ENCODE data around the gene SGIP1. TPM values are rescaled to one million over a fixed set of nuclear protein-coding genes. Genes with fewer than 3 reads are reported as not detected.
A peak's percentile ranks its signal among the peaks of the same experiment; 100 is the strongest.

SGIP1 gene
- total RNA-seq, 1 donor from 2014 or later, result 31.8 TPM

- peak overlapping the region; percentile 89 for H3K27ac Mint-ChIP-seq (ENCODE audit: unreplicated experiment)
- DNase-seq (ENCODE audit: low spot score), result no peak
- H3K27me3 Mint-ChIP-seq (ENCODE audit: low read depth), result no peaks in the 10 kb centered on the region
- H3K4me3 Mint-ChIP-seq (ENCODE audit: unreplicated experiment), result no peak overlapping the region
- H3K4me1 Mint-ChIP-seq (ENCODE audit: low read depth), result peaks cover 61% of the 10 kb centered on the region
- no peak for TF ChIP-seq CTCF (IDR thresholded peaks at IDR 0.05)
- peaks cover 6% of the 10 kb centered on the region for H3K36me3 Mint-ChIP-seq (ENCODE audit: low read depth)
- H3K9me3 Mint-ChIP-seq (ENCODE audit: low read depth), result peaks cover 3% of the 10 kb centered on the region
Measured at GRCh38 chr1:66598670-66599069, 64.7 kb downstream of the SGIP1 start.

GRCh38 chr1:66599346-66599745, 65.4 kb downstream of the SGIP1 start:
- Mint-ChIP-seq H3K4me1 (ENCODE audit: low read depth) (peaks cover 58% of the 10 kb centered on the region), H3K27ac (ENCODE audit: unreplicated experiment) (peak overlapping the region; percentile 95), H3K36me3 (ENCODE audit: low read depth) (peaks cover 4% of the 10 kb centered on the region), H3K27me3 (ENCODE audit: low read depth) (no peaks in the 10 kb centered on the region), H3K9me3 (ENCODE audit: low read depth) (peaks cover 3% of the 10 kb centered on the region), H3K4me3 (ENCODE audit: unreplicated experiment) (peak overlapping the region; percentile 31)
- no peak for DNase-seq (ENCODE audit: low spot score)
- no peak for TF ChIP-seq CTCF (IDR thresholded peaks at IDR 0.05)

- no peak for TF ChIP-seq CTCF (IDR thresholded peaks at IDR 0.05)
- H3K27ac Mint-ChIP-seq (ENCODE audit: unreplicated experiment), result peak overlapping the region; percentile 95
- DNase-seq (ENCODE audit: low spot score), result no peak
- H3K4me3 Mint-ChIP-seq (ENCODE audit: unreplicated experiment), result no peak overlapping the region
- H3K36me3 Mint-ChIP-seq (ENCODE audit: low read depth), result peaks cover 3% of the 10 kb centered on the region
- peaks cover 3% of the 10 kb centered on the region for H3K9me3 Mint-ChIP-seq (ENCODE audit: low read depth)
- H3K27me3 Mint-ChIP-seq (ENCODE audit: low read depth), result no peaks in the 10 kb centered on the region
- H3K4me1 Mint-ChIP-seq (ENCODE audit: low read depth), result peaks cover 50% of the 10 kb centered on the region
Measured at GRCh38 chr1:66599899-66600737, 66.2 kb downstream of the SGIP1 start.

DNA sequence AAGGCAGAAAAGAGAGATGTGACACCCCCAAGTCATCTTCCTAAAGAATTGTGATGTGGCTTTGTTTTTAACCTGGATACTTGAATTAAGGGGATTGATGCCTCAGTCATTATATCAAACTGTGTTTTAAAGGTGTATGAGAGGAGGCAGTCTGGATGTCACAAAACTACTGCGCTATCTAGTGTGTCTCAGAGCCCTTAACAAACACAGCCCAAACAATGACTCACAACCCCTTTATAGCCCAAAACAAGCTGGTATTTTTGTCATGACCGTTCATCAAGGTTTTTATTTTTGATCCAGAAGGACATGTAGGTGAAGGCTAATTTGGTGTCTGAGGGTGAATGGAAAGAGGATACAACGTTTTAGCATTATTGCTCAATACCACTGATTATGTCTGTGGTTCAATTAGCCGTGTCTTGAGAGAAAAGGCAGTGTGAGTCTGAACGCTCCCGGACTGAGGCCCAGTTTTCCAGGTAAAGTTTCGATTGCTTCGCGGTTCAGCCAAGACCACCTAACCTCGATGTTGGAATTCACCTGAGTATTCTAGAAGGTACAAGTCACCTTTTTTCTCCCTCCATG, 71.6 kb downstream of the SGIP1 start:
- H3K27ac Mint-ChIP-seq (ENCODE audit: unreplicated experiment), result no peak overlapping the region
- DNase-seq (ENCODE audit: low spot score), result no peak
- H3K9me3 Mint-ChIP-seq (ENCODE audit: low read depth), result no peaks in the 10 kb centered on the region
- no peak for TF ChIP-seq CTCF (IDR thresholded peaks at IDR 0.05)
- H3K4me3 Mint-ChIP-seq (ENCODE audit: unreplicated experiment), result no peak overlapping the region
- H3K4me1 Mint-ChIP-seq (ENCODE audit: low read depth), result peaks cover 29% of the 10 kb centered on the region
- no peaks in the 10 kb centered on the region for H3K27me3 Mint-ChIP-seq (ENCODE audit: low read depth)
- peaks cover 1% of the 10 kb centered on the region for H3K36me3 Mint-ChIP-seq (ENCODE audit: low read depth)

GRCh38 chr1:66606362-66607065, 72.6 kb downstream of the SGIP1 start:
- Mint-ChIP-seq H3K4me1 (ENCODE audit: low read depth) (peaks cover 24% of the 10 kb centered on the region), H3K27me3 (ENCODE audit: low read depth) (no peaks in the 10 kb centered on the region), H3K36me3 (ENCODE audit: low read depth) (peaks cover 2% of the 10 kb centered on the region), H3K9me3 (ENCODE audit: low read depth) (no peaks in the 10 kb centered on the region), H3K27ac (ENCODE audit: unreplicated experiment) (no peak overlapping the region), H3K4me3 (ENCODE audit: unreplicated experiment) (no peak overlapping the region)
- DNase-seq (ENCODE audit: low spot score), result no peak
- no peak for TF ChIP-seq CTCF (IDR thresholded peaks at IDR 0.05)
